Left cardiac atrium (tissue), 4 donors: ENCODE results near the gene C12orf75. TPM values are rescaled to one million over a fixed set of nuclear protein-coding genes. Genes with fewer than 3 reads are reported as not detected.
"Not testable (repeated sequence)": the region's sequence is repeated elsewhere in the genome, so short reads cannot be mapped to it uniquely, and the experiment has no call there.

Experiments used
- ATAC-seq, 2 donors: fragments of 200-7000 bp; cut with Tn5 transposase; one replicate each; pipeline ENCODE4 v1.9.1; 2020; ENCODE audit warnings: mild to moderate bottlenecking in 2 of 2, moderate library complexity in 2 of 2
- DNase-seq: peaks from one replicate; pipeline ENCODE4 v3.0.0-alpha.2; 2020
- intact Hi-C, 2 donors: fragments of 100-400 bp; cut with DNase I; formaldehyde crosslinking; loops; one replicate each; pipeline versions ENCODE4 v1.14.1 to v1.15.1; 2022 to 2023
- total RNA-seq, 2 donors: library from RNA; stranded (reverse); fragmentation: NEBNext Ultra II Directional; extraction: Animal tissue kit (Norgen Biotek cat#: 25700); gene quantifications; one replicate each; pipeline ENCODE4 v1.2.1, GENCODE V29; 2021
- donor health status: DM: no; HTN: yes; CAD: no.
- donor health status: DM: no; HTN: yes; CAD: no; lungs with severe emphysema.
- donor health status: DM: yes; HTN: yes; CAD: no.
- donor health status: Dilated cardiomyopathy.

Gene C12orf75
- total RNA-seq, 2 donors from 2014 or later, result 2.8 to 4.8 TPM

GRCh38 chr12:105330931-105331804, 677 bp downstream of the C12orf75 start:
- ATAC-seq (peak; percentile 25 to 57), DNase-seq (no peak)
- intact Hi-C loops, result no loop called here

DNA sequence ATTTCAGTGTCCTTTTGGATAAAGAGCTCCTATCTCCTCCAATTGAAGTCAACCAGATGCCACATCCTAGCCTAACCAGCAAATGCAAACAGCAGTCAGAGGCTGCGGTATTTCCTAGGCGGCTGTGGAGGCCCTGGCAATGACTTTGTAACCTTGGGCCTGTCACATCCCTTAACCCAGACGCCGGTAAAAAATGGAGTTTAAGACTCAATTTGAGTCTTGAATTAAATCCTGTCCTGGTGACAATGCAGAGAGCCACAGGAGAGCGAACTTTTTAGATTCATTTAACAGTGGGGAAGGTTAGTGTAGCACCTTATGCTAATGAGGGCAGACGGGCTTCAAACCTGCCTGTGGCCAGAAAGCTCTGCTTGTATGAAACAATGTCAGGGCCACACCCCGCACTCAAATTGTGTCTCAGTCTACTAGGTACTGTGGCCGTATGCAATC, 1.3 kb downstream of the C12orf75 start:
- ATAC-seq, result no peak
- no peak for DNase-seq
- intact Hi-C loops, result no loop called here

DNA sequence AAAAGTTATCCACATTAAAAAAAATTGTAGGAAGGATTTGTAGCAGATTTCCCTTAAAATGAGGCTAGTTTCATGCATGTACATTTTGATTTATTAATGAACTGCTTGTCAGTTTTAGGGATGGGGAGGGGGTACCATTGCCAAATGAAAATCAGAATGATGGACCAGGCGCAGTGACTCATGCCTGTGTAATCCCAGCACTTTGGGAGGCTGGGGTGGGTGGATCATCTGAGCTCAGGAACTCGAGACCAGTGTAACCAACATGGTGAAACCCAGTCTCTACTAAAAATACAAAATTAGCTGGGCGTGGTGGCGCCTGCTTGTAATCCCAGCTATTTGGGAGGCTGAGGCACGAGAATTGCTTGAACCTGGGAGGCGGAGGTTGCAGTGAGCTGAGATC, 1.8 kb downstream of the C12orf75 start:
- DNase-seq, ATAC-seq, intact Hi-C loops: not testable (repeated sequence)

DNA sequence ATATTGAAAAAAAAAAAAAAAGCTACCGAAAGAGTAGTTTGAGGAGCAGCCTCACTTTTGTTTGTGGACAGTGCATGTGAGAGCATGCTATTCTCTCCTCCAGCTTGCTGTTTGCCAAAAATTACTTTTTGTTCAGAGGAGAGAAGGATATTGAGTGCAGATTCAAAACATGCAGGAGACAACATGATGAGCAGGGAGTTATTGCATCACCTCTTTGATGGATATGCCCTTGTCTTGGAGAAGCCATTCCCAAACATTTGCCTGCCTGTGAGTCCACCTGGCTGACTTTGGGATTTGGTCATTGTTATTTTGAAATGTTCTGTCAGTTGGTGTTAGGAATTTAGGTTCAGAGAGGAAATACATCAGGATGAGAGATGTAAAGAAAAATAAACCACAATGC, 2.4 kb downstream of the C12orf75 start:
- ATAC-seq (no peak), DNase-seq (no peak)
- intact Hi-C loops, result no loop called here

GRCh38 chr12:105334001-105334400, 3.5 kb downstream of the C12orf75 start:
- DNase-seq, result no peak
- intact Hi-C loops, result no loop called here
- no peak for ATAC-seq

- no peak for DNase-seq
- no peak for ATAC-seq
- intact Hi-C loops, result no loop called here
Observed at GRCh38 chr12:105334582-105334981, 4.1 kb downstream of the C12orf75 start.

DNA sequence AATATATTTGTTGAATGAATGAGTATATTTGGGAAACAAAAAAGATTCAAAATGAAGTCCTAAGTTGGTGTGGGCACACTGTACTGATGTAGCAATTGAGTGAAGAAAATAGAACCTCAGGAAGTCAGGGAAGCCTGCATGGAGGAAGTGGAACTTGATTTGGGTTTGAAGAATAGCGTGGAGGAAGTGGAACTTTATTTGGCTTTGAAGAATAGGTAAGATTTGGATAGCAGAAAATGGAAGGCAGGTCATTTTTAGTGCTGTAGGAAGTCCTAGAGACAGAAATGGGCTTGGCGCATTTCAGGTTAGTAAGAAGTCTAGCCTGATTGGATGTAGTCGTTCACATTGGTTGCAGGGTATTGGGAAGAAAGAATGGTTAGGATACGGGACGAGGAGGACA, 5.4 kb downstream of the C12orf75 start:
- intact Hi-C loops, result no loop called here
- ATAC-seq (no peak), DNase-seq (no peak)

DNA sequence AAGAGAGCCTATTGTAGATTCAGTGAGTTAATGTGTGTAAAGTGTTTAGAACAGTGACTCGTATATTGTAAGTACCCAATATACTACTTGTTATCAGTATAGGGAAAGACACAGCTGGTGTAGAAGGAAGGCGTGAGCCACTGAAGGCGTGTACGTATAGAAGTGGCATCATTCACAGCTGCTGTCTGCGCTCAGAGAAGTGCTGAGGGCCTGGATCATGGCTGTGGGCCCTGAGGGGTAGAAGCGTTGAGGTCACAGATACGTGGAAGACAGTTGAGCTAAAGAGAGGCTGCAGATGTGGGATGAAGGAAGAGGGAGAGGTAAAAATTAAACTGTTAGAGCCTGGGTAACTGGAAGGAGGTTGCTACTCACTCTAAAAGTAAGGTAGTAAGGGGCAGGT, 5.9 kb downstream of the C12orf75 start:
- ATAC-seq (no peak), DNase-seq (no peak)

GRCh38 chr12:105337391-105337790, 6.9 kb downstream of the C12orf75 start:
- DNase-seq, result no peak
- no peak for ATAC-seq
- intact Hi-C loops, result no loop called here

More for the DNA sequence above, 5.9 kb downstream of the C12orf75 start:
- intact Hi-C loops, result no loop called here

DNA sequence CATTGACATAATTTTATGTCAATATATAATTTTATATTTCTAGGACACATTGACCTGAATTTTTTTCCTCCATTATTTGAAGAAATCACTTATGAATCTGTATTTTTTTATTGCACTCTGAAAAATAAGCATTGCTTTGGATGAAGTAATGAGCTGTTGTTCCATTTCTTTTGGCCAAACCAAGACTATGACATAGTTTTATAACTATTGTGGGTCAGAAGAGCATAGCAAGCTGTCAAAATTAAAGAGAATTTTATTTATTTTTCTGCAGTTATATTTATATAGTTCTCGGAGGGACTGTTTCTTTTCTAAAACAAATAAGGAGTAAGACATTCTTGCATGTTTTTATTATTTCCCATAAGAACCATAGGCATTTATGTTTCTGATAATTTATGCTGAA, 8.5 kb downstream of the C12orf75 start:
- DNase-seq, result no peak
- no peak for ATAC-seq
- intact Hi-C loops, result no loop called here

DNA sequence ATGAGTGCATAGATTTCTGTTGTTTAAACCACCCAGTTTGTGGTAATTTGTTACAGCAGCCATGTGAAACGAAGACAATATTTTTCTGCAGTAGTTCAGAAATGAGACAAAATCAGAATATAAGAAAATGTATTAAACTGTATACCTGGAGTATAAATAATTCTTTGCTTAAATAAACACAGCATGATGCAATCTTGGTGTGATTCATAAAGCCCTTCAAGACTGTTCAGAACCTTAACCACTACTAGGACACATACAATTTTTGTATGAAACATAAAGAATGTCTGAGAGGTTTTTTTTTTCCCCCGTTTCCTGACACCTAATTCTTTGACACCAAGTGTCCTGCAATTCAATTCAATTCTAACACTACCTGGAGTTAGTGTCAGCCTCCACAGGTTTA, 10.5 kb downstream of the C12orf75 start:
- intact Hi-C loops, result no loop called here
- no peak for ATAC-seq
- no peak for DNase-seq

DNA sequence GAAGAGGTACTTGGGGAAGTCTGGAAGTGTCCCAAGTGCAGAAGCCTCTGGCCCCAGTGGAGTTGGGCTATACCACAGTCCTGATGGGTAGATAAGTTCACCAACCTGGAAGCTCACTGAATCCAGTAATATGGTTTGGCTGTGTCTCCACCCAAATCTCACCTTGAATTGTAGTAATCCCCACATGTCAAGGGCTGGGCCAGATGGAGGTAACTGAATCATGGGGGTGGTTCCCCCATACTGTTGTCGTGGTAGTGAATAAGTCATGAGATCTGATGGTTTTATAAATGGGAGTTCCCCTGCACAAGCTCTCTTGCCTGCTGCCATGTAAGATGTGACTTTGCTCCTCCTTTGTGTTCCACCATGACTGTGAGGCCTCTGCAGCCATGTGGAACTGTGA, 11.1 kb downstream of the C12orf75 start:
- ATAC-seq, intact Hi-C loops, DNase-seq: not testable (repeated sequence)

GRCh38 chr12:105342464-105342863, 12.0 kb downstream of the C12orf75 start:
- DNase-seq (no peak), ATAC-seq (no peak)
- intact Hi-C loops, result no loop called here

DNA sequence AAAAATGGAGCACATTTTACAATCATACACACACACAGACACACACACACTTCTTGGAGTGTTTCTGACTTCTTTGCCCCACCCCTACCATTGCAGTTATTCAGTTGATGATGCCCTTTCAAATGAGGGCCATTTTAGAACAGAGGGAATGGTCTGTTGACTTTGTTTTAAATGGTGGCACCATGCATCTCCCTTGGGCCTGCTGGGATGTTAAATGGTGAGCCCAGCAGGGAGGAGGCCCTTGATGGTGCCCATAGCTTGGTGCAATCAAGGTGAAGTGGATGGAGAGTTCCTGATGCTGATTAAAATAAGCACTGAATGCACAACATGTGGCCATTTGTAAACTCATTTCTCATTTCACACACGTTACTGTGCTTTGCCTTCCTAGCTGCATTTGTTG, 13.3 kb downstream of the C12orf75 start:
- ATAC-seq (no peak), DNase-seq (no peak)
- intact Hi-C loops, result no loop called here

GRCh38 chr12:105347499-105347898, 17.0 kb downstream of the C12orf75 start:
- ATAC-seq (no peak), DNase-seq (no peak)
- intact Hi-C loops, result no loop called here

DNA sequence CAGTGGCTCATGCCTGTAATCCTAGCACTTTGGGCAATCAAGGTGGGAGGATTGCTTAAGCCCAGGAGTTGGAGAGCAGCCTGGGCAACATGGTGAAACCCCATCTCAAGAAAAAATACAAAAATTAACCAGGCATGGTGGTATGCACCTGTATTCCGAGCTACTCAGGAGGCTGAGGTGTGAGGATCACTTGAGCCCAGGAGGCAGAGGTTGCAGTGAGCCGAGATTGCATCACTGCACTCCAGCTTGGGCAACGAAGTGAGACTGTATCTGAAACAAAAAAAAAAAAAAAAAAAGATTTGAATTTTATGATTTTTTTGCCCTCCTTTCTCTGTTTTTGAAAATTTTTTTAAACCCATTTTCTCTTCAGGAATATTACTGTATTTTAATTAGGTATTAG, 17.7 kb downstream of the C12orf75 start:
- ATAC-seq (no peak), DNase-seq (no peak)
- intact Hi-C loops, result no loop called here

DNA sequence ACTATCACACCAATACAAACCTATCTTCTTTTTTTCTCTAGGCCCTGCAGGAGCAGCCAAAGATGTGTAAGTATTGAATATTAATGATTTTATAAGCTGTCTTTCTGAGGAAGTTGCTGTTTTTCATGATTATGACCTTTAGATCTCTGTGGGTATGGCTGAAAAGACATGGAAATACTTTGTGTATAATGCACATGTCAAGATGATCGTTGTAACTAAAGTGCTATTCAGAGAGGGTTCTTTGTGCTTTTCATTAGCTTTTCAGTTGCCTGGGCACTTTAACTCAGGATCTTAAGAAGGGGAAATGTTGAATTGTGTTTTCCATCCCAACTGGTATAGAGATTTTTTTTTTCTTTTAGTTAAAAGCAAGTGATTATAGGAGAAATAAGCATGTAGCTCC, 18.1 kb downstream of the C12orf75 start:
- intact Hi-C loops, result no loop called here
- no peak for ATAC-seq

DNA sequence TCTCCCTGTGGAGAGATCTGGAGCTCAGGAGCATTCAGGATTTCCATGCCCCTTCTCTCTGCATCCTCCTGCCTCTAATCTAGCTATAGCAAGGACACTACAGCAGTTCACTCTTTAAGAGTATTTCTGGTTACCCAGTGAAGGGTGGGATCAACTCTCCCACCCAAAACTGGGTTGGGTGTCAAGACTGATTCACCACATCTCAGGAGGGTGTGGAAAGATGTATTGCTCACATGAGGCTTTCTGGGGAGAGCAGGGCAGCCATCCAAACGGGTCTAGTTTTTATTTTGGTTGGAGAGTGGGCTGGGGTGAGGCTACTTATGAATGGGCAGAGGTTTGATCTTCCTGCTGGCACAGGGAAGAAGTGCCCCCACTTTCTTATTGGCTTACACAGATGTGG, 18.6 kb downstream of the C12orf75 start:
- no peak for ATAC-seq
- intact Hi-C loops, result no loop called here
- DNase-seq, result no peak

More for the DNA sequence above, 18.1 kb downstream of the C12orf75 start:
- DNase-seq, result no peak

DNA sequence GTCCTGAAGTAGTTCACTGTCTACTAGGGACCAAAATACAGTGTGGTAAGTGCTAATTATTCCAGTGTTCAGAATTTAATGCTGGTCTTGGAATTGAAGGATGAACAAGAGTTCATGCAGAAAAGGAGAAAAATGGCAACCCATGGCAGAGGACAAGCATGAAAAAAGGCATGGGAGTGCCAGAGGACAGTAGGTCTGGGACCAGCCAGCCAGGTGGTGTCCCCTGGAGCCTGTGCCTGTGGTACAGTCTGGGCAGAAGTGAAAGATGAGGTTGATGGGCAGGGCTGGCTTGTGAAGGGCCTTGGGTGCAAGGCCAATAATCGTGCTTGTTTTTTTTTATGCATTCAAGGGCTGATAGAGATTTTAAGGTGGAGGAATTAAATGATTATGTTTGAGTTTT, 21.0 kb downstream of the C12orf75 start:
- intact Hi-C loops, result no loop called here
- ATAC-seq (no peak), DNase-seq (no peak)

DNA sequence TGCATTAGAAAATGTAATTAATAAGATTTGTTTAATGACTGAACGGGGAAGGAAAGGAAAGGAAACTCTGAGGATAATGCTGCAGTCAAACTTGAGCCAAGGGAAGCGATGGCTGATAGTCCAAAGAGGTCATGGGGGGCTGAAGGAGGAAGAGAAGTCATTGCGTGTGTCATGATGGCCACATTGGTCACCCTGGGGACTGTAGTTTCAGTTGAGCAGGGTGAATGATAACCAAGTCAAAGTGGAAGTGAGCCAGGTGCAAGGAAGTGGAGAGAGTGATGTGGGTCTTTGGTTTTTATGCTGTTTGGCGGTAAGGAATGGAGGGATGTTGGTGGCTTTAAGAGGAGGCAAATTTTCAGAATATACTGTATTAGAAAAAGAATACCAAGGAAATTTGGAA, 21.6 kb downstream of the C12orf75 start:
- intact Hi-C loops, result no loop called here

GRCh38 chr12:105352940-105353635, 22.6 kb downstream of the C12orf75 start:
- no peak for ATAC-seq
- DNase-seq, result no peak
- intact Hi-C loops, result no loop called here

More for the DNA sequence above, 21.6 kb downstream of the C12orf75 start:
- DNase-seq (no peak), ATAC-seq (no peak)
